WTC11 (cell line): ENCODE results near the gene SMARCD2. TPM values are rescaled to one million over a fixed set of nuclear protein-coding genes. Genes with fewer than 3 reads are reported as not detected.

ENCODE experiments used
- ATAC-seq: fragments of 200-7000 bp; cut with Tn5 transposase; 2 replicates; pipeline ENCODE4 v1.10.0; 2021; ENCODE audit warnings: mild to moderate bottlenecking, moderate library complexity
- CTCF ChIA-PET: fragments of 300-600 bp; sonication (Branson Sonifier 250); formaldehyde crosslinking; loops from one replicate; lab custom pipeline; 2021; ENCODE audit warnings: antibody characterized with exemption; lab: Charles Lee
- POLR2A ChIA-PET: fragments of 350-600 bp; sonication (Branson Sonifier 250); formaldehyde crosslinking; loops from one replicate; lab custom pipeline; 2021; ENCODE audit warnings: antibody characterized with exemption; lab: Charles Lee
- DNase-seq: peaks from one replicate; pipeline ENCODE4 v3.0.0; 2021; ENCODE audit warnings: low spot score
- H3K27ac Mint-ChIP-seq: 2 replicates; pipeline ENCODE4 v1.8.0; 2021; ENCODE audit warnings: mixed read lengths
- H3K27me3 Mint-ChIP-seq: 2 replicates; pipeline ENCODE4 v1.8.0; 2021; ENCODE audit warnings: low read depth, mild to moderate bottlenecking, moderate library complexity, mixed read lengths
- H3K36me3 Mint-ChIP-seq: 2 replicates; pipeline ENCODE4 v1.8.0; 2021; ENCODE audit warnings: mixed read lengths
- H3K4me1 Mint-ChIP-seq: 2 replicates; pipeline ENCODE4 v1.8.0; 2022; ENCODE audit warnings: mixed read lengths
- H3K4me3 Mint-ChIP-seq: 2 replicates; pipeline ENCODE4 v1.8.0; 2021; ENCODE audit warnings: mild to moderate bottlenecking, moderate library complexity, mixed read lengths
- H3K9me3 Mint-ChIP-seq: 2 replicates; pipeline ENCODE4 v1.8.0; 2021; ENCODE audit warnings: mixed read lengths
- ATF1 ChIP-seq: sonication (generic); formaldehyde crosslinking; IDR thresholded peaks from 2 replicates; pipeline ENCODE4 v1.8.1; 2023; ENCODE audit warnings: mild to moderate bottlenecking, moderate library complexity, missing genetic modification reagents
- ATF3 ChIP-seq: sonication (generic); formaldehyde crosslinking; conservative IDR thresholded peaks from 2 replicates; pipeline ENCODE4 v1.8.1; 2022; ENCODE audit warnings: mild to moderate bottlenecking, missing genetic modification reagents
- CDX4 ChIP-seq: fragments of 250-450 bp; sonication (Bioruptor Pico); IDR thresholded peaks from 2 replicates; pipeline ENCODE4 v1.9.0; 2021; ENCODE audit warnings: moderate library complexity, mild to moderate bottlenecking, inconsistent platforms, borderline replicate concordance
- FOXP4 ChIP-seq: sonication (generic); formaldehyde crosslinking; IDR thresholded peaks from 2 replicates; pipeline ENCODE4 v1.8.0; 2022; ENCODE audit warnings: mild to moderate bottlenecking, missing genetic modification reagents
- GABPB1 ChIP-seq: sonication (generic); formaldehyde crosslinking; IDR thresholded peaks from 2 replicates; pipeline ENCODE4 v1.8.1; 2023; ENCODE audit warnings: mild to moderate bottlenecking, missing genetic modification reagents
- HMGXB4 ChIP-seq: sonication (generic); formaldehyde crosslinking; IDR thresholded peaks from 2 replicates; pipeline ENCODE4 v1.8.1; 2023; ENCODE audit warnings: mild to moderate bottlenecking, moderate library complexity, missing genetic modification reagents
- IRF2 ChIP-seq: sonication (generic); formaldehyde crosslinking; IDR thresholded peaks from 2 replicates; pipeline ENCODE4 v1.8.0; 2022; ENCODE audit warnings: low read depth, missing genetic modification reagents, borderline replicate concordance
- JAZF1 ChIP-seq: fragments of 250-450 bp; sonication (Bioruptor Pico); IDR thresholded peaks from 2 replicates; pipeline ENCODE4 v1.9.0; 2021; ENCODE audit warnings: moderate library complexity, mild to moderate bottlenecking, inconsistent platforms
- MXD4 ChIP-seq: fragments of 250-450 bp; sonication (Bioruptor Pico); IDR thresholded peaks from 2 replicates; pipeline ENCODE4 v1.8.0; 2021; ENCODE audit warnings: mild to moderate bottlenecking, moderate library complexity, borderline replicate concordance
- NFATC4 ChIP-seq: fragments of 250-450 bp; sonication (Bioruptor Pico); IDR thresholded peaks from 2 replicates; pipeline ENCODE4 v1.9.0; 2021; ENCODE audit warnings: mild to moderate bottlenecking
- NR1H2 ChIP-seq: sonication (generic); formaldehyde crosslinking; IDR thresholded peaks from 2 replicates; pipeline ENCODE4 v1.9.0; 2021; ENCODE audit warnings: mild to moderate bottlenecking, moderate library complexity, missing genetic modification reagents
- RORB ChIP-seq: fragments of 250-450 bp; sonication (Bioruptor Pico); IDR thresholded peaks from 2 replicates; pipeline ENCODE4 v1.9.0; 2021; ENCODE audit warnings: mild to moderate bottlenecking
- SMAD3 ChIP-seq: sonication (generic); formaldehyde crosslinking; IDR thresholded peaks from 2 replicates; pipeline ENCODE4 v1.8.0; 2022; ENCODE audit warnings: missing genetic modification reagents, mild to moderate bottlenecking, borderline replicate concordance
- SOX15 ChIP-seq: fragments of 250-450 bp; sonication (Bioruptor Pico); IDR thresholded peaks from 2 replicates; pipeline ENCODE4 v1.9.0; 2021; ENCODE audit warnings: mild to moderate bottlenecking
- TP53 ChIP-seq: sonication (generic); formaldehyde crosslinking; IDR thresholded peaks from 2 replicates; pipeline ENCODE4 v1.8.1; 2023; ENCODE audit warnings: mild to moderate bottlenecking, missing genetic modification reagents
- ZBTB43 ChIP-seq: sonication (generic); formaldehyde crosslinking; IDR thresholded peaks from 2 replicates; pipeline ENCODE4 v1.8.1; 2023; ENCODE audit warnings: mild to moderate bottlenecking, missing genetic modification reagents
- ZNF423 ChIP-seq: fragments of 250-450 bp; sonication (Bioruptor Pico); IDR thresholded peaks from 2 replicates; pipeline ENCODE4 v2.1.2; 2022; ENCODE audit warnings: mild to moderate bottlenecking, moderate library complexity
- ZNF425 ChIP-seq: fragments of 250-450 bp; sonication (Bioruptor Pico); conservative IDR thresholded peaks from 2 replicates; pipeline ENCODE4 v1.9.0; 2021; ENCODE audit warnings: mild to moderate bottlenecking
- ZNF532 ChIP-seq: fragments of 250-450 bp; sonication (Bioruptor Pico); IDR thresholded peaks from 2 replicates; pipeline ENCODE4 v1.9.0; 2021; ENCODE audit warnings: mild to moderate bottlenecking, borderline replicate concordance
- total RNA-seq: library from RNA; stranded (reverse); gene quantifications from 3 replicates; pipeline ENCODE4 v1.2.3, GENCODE V29; 2021
- TF ChIP-seq, protein P1 (sequence below): sonication (generic); formaldehyde crosslinking; IDR thresholded peaks from 2 replicates; pipeline ENCODE4 v1.8.1; 2022; ENCODE audit warnings: mild to moderate bottlenecking, missing genetic modification reagents, moderate library complexity, borderline replicate concordance
- TF ChIP-seq, protein P2 (sequence below): sonication (generic); formaldehyde crosslinking; IDR thresholded peaks from 2 replicates; pipeline ENCODE4 v1.8.0; 2022; ENCODE audit warnings: mild to moderate bottlenecking, missing genetic modification reagents

Gene SMARCD2
- total RNA-seq, 1 experiment from 2014 or later: 106 TPM

DNA sequence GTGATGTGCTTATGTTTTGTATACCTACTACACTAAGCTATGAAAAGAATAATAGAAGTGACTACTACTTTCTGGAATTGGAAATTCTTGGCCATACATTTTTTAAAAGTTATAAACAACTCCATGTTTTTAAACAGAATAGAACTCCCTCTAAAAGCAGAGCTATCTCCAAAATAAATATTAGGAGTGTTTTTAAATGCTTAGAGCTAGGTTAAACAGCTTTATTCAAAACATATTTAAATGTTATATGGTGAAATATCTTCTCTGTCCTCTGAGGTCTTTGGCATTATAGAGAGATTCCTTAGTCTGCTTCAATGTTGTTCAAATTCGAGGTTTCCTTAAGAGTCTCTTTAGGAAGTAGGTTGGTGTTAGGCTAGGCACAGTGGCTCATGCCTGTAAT lies 38.2 kb downstream of the SMARCD2 start (continued):
- TF ChIP-seq, protein P1, sequence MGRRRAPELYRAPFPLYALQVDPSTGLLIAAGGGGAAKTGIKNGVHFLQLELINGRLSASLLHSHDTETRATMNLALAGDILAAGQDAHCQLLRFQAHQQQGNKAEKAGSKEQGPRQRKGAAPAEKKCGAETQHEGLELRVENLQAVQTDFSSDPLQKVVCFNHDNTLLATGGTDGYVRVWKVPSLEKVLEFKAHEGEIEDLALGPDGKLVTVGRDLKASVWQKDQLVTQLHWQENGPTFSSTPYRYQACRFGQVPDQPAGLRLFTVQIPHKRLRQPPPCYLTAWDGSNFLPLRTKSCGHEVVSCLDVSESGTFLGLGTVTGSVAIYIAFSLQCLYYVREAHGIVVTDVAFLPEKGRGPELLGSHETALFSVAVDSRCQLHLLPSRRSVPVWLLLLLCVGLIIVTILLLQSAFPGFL (CRISPR knock-in tag): no peak
- no peak for TF ChIP-seq CDX4
- TF ChIP-seq RORB (CRISPR knock-in tag): no peak
- TF ChIP-seq MXD4: no peak
- TF ChIP-seq NR1H2: no peak
- no peak for TF ChIP-seq ATF1 (CRISPR knock-in tag)
- no peak for TF ChIP-seq FOXP4 (CRISPR knock-in tag)
- no peak for TF ChIP-seq ZNF425
- no peak for TF ChIP-seq SOX15 (CRISPR knock-in tag)
- no peak for TF ChIP-seq ZNF423 (CRISPR knock-in tag)
- no peak for TF ChIP-seq GABPB1 (CRISPR knock-in tag)

DNA sequence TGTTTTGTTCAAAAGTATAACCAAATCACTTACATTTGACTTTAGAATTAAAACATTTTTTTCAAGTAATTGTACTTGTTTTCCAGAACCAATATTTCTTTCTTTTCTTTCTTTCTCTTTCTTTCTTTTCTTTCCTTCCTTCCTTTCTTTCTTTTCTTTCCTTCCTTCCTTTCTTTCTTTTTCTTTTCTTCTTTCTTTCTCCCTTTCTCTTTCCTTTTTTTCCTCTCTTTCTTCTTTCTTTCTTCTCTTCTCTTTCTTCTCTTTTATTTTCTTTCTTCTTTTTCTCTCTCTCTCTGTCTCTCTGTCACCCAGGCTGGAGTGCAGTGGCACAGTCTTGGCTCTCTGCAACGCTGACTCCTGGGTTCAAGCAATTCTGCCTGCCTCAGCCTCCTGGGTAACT lies 41.7 kb downstream of the SMARCD2 start:
- no peak overlapping the region for H3K4me3 Mint-ChIP-seq
- POLR2A ChIA-PET: interaction anchor here (0.6 kb wide), 1 partner anchor 45 kb away, joined by 12 read pairs; no protein-coding TSS in a partner anchor
- H3K36me3 Mint-ChIP-seq: peaks cover 67% of the 10 kb centered on the region
- CTCF ChIA-PET: no interaction called here
- H3K27me3 Mint-ChIP-seq: no peaks in the 10 kb centered on the region
- no peak overlapping the region for H3K27ac Mint-ChIP-seq
- H3K4me1 Mint-ChIP-seq: no peaks in the 10 kb centered on the region
- ATAC-seq (no peak), DNase-seq (no peak)
- no peaks in the 10 kb centered on the region for H3K9me3 Mint-ChIP-seq
- no peak for TF ChIP-seq ATF3 (CRISPR knock-in tag)
- TF ChIP-seq ZNF423 (CRISPR knock-in tag): no peak
- TF ChIP-seq NFATC4 (CRISPR knock-in tag): no peak
- TF ChIP-seq TP53 (CRISPR knock-in tag): no peak
- no peak for TF ChIP-seq SMAD3 (CRISPR knock-in tag)
- no peak for TF ChIP-seq IRF2
- no peak for TF ChIP-seq JAZF1 (CRISPR knock-in tag)
- no peak for TF ChIP-seq MXD4
- TF ChIP-seq, protein P2, sequence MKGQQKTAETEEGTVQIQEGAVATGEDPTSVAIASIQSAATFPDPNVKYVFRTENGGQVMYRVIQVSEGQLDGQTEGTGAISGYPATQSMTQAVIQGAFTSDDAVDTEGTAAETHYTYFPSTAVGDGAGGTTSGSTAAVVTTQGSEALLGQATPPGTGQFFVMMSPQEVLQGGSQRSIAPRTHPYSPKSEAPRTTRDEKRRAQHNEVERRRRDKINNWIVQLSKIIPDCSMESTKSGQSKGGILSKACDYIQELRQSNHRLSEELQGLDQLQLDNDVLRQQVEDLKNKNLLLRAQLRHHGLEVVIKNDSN (CRISPR knock-in tag): no peak
- no peak for TF ChIP-seq ZNF532 (CRISPR knock-in tag)
- TF ChIP-seq HMGXB4 (CRISPR knock-in tag): no peak
- no peak for TF ChIP-seq ZBTB43
